GM21390 (cell line): ENCODE data around the gene RAP1GAP2.
"Not testable (repeated sequence)": the region's sequence is repeated elsewhere in the genome, so short reads cannot be mapped to it uniquely, and the experiment has no call there.

ENCODE experiments used
- ATAC-seq: cut with Tn5 transposase; IDR thresholded peaks from one replicate; pipeline ENCODE4 v1.9.1; 2021; ENCODE audit not compliant: unreplicated experiment

RAP1GAP2 gene

DNA sequence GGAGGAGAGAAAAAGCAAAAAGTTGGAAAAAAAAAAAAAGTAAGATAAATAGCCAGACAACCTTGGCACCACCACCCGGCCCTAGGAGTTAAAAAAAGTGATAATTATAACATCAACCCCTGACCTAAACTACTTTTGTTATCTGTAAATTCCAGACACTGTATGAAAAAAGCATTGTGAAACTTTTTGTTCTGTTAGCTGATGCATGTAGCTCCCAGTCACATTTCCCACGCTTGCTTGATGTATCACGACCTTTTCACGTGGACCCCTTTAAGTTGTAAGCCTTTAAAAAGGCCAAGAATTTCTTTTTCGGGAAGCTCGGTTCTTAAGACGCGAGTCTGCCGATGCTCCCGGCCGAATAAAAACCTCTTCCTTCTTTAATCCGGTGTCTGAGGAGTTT lies 10.9 kb upstream of the RAP1GAP2 start:
- ATAC-seq, result not testable (repeated sequence)

DNA sequence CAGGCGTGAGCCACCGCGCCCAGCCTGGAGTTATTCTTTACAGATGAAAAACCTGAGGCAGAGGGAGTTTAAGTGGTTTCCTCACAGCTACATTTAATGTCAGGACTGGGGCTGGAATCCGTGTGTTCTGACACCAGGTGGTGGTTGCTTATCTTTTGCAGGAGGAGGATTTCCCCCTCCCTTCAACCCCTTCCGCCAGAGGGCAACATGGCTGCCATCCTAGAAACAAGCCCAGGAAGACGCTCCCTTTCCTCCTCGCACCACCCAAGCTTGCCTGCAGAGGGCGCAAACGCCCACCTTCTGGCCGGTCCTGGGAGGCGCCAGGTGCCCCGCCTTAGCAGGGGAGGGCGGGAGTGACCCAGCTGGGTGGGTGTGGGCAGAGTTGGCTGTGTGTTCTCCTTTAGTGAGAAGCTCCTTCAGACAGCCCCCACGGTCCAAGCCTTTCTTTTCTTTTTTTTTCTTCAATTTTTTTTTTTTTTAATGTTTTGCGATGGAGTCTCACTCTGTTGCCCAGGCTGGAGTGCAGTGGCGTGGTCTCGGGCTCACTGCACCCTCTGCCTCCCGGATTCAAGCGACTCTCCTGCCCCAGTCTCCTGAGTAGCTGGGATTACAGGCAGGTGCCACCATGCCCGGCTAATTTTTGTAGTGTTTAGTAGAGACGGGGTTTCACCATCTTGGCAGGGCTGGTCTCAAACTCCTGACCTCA lies 9.9 kb upstream of the RAP1GAP2 start:
- ATAC-seq, result peak; percentile 71

DNA sequence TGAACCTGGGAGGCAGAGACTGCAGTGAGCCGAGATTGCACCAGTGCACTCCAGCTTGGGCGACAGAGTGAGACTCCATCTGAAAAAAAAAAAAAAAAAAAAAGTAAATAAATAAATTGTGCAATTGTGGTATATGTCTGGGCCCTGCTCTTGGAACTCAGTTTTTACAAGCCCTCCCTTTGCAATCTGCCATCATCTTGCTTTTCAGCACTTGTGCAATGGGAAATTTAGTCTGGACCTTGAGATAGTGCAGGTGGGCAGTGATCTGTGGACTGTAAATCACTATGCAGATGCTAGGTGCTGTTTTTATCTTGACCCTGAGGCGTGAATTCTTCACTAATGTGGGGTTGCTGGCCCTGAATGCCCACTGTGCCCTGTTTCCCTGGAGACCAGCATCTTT lies 6.5 kb upstream of the RAP1GAP2 start:
- ATAC-seq, result no peak

DNA sequence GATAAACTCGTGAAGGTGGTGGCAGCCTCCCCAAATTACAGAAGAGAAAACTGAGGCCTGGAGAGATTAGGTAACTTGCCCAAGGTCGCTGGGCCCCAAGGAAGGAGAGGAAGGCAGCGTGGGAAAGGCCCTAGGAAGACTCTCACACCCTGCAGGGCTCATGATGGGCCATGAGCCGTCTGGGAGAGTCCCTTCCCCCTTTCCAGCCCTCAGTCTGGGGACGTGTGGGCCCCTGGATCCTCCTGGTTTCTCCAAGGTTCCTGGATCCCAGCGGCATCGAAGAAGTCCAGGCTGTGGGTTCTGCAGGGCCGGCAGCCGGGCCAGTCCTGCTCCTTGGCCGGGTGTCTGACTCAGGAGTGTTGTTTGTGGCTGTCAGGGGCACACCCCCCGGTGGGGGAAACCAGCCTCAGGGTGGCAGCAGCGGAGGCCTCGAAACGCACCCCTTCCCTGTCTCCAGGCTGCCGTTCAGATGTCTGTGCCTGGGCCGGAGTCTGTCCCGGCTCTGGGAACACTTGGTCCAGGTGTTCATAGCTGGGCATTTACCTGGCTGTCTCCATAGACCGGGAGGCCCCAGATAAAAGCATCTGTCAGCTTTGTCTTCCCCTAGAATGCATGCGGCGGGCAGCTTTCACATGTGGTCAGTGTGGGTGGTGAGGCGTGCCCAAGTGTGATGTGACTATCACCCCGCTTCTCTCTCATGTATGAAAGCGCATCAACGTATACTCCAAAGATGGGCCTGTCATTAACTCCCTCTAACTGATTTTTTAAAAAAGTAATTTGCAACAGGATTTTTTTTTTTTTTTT lies 3.7 kb upstream of the RAP1GAP2 start:
- no peak for ATAC-seq

DNA sequence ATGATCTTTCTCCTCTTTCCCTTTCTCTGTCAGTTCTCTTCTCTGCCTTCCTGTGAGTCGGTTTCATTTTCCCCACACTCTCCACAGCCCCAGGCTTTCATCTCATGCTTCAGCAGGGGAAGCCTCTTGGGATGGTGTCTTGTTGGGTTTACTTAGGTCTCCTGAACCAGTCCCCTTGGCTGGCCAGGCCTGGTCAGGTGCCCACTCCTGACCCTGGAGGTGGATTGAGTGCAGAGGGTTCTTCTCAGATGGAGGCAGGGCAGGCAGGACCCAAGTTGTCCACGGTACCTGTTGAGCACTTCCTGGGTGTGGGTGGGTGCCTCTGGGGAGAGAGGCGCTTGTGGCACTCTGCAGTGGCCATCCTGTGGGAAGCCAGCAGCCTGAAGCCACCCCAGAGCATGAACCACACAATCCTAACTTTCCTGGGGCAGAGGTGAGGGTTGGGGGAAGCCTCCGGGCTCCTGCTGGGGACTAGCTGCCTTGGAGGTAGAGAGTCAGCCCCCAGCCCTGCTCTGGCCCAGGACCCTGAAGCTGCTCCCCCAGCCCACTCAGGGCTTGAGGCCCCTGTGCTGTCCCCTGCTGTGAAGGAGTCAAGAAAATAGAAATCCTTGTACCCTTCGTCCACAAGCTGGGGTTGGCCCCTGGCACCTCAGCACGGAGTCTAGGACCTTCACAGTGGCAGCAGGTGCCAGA lies 2.0 kb upstream of the RAP1GAP2 start:
- no peak for ATAC-seq

DNA sequence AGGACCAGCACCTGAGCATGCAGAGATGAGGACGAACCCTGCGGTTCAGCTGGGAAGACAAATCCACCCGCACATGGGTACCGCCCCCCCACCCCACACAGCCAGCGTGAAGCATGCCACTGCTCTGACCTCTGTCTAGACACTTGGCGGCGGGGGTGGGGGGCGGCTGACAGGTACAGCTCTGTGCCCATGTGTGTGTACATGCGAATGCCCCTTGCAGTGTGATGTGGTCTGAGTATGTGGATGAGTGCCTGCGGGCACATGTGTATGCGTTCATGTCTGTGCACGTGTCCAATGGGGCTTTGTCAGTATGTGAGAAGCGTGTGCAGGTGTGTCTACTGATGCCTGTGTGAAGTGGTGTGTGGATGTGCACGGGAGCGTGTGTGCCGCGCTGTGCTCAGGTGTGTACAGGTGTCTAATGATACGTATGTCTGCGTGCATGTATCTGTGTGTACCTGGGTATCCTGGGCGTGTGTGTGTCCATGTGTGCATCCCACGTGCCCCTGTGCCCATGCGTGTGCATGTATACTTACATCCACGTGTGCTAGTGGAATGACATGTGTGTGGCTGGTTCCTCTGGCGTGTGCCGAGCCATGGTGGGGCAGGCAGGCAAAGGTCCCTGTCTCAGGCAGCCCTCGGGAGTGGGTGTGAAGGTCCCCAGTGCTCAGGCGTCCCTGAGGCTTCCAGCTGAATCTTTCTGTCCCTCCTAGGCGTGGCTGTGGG lies 636 bp upstream of the RAP1GAP2 start:
- no peak for ATAC-seq

DNA sequence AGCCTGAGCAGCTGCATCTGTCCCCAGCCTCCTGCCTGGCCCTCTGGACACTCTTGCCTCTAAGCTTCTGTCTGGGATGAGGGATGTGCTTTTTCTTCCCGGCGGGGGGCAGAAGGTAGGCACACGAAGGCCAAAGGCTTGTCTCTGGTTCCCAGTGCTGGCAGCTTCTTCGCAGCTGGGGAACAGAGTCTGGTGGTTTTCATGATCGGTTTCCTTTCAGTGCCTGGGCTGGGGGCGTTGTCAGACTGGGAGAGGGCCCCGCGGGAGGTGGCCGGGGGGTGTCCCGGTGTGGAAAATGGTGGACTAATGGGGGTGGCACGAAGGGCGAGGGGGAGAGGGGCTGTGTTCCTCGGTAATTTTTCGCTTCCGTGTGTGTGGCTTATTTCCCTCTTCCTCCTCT lies 988 bp downstream of the RAP1GAP2 start:
- no peak for ATAC-seq

DNA sequence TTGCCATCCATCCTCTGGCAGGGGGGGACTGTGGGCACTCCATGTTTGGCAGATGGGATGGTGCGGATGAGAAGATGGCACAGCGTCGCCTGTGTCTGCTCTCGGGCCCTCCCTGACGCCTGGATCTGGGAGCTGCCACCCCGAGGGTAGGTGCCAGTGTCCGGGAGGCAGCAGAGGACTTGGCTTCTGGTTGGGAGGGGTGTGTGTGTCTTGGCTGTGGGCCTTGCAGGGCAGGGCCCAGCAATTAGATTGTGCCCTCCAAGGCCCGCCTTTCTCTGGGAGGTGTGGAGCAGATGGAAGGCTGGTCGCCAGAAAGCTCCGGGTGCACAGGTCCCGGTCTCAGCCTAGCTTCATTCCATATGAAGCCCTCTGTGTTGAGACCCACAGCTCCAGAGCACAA lies 1.4 kb downstream of the RAP1GAP2 start:
- ATAC-seq, result no peak

DNA sequence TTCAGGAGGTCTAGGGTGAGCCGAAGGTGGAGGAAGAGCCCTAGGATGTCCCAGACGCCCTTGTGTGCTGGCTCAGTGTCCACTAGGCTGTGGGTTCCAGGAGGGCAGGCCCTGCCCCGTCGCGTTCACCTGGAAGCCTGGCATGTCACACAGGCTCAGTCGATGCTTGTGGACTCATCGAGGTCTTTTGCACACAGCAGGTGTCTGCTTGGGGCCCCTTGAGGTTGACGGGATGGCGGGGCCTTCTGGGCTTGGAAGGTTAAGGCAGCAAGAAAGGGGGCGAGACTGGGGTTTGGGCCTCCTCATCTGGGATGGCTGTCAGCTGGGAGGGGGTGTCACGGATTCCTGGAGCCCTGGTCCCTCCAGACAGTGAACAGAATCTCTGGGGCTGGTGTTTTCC lies 1.9 kb downstream of the RAP1GAP2 start:
- no peak for ATAC-seq

DNA sequence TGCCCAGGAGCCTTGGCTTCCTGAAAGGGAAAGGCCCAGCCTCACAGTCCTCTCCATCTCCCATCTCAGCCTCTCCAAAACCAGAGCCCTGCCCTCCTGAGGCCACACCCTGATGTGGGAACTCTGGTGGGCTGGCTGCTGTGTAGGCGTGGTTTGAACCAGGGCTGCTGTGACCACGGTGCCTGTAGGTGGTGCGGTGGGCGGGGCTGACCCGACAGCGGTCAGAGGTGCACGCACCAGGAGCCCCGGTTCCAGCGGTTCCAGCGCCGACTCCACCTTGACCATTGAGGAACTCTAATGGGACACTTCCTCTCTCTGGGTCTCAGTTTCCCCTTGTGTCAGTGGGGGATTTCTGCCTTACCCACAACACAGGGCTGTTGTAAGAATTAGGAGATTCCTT lies 2.4 kb downstream of the RAP1GAP2 start:
- no peak for ATAC-seq

DNA sequence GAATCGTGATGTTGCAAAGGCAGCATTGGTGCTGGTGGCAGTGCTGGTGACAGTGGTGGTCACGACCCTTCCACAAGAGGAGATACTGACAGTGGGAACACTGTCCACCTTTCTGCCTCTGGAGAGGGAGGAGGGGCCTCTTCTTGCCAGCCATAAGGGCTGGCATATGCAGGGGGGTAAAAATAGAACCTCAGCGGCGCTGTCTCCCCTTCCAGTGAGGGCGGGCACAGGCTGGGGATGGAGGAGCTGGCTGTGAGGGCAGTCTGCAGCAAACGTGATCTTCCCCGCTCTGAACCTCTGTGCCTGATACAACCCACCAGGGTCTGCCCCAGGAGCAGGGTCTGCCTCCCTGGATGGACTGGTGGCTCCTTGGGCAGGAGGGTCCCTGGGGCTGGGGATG lies 3.4 kb downstream of the RAP1GAP2 start:
- ATAC-seq, result no peak

DNA sequence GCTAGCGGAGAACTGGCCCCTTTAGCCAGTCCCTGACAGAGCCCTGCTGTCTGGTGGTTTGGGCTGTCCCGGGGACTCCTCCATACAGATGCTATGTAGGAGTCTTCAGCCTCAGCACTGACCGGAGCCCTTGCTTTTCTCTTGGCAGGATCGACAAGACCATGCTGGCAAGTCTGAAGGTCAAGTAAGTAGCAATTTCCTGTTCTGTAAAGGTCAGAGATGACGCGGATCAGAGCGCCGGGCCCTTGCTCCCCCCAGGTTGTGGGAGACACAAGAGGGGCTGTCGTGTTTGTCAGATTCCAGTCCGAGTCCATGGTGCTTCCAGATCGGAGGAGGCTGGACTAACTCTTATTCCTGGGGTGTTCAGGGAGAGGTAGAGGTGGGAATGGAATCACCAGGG lies 4.1 kb downstream of the RAP1GAP2 start:
- no peak for ATAC-seq

DNA sequence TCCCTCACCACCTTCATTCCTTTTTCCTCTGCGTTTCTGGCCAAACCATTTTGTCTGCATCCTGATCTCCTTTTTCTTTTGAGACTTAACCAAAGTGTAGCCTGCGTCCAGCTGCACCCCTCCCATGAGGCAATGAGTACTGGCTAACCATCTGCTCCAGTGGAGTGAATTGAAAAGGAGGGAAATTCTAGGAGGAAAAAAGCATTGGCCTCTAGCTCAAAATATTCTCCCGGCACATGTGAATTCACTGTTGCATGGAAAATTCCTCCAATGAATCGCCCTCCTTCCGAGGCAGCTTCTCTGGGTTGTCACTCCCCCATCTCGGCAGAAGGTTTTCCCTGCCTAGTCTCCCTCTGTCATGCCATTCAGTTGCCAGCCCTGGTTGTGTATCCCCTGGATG lies 5.6 kb downstream of the RAP1GAP2 start:
- ATAC-seq, result no peak

DNA sequence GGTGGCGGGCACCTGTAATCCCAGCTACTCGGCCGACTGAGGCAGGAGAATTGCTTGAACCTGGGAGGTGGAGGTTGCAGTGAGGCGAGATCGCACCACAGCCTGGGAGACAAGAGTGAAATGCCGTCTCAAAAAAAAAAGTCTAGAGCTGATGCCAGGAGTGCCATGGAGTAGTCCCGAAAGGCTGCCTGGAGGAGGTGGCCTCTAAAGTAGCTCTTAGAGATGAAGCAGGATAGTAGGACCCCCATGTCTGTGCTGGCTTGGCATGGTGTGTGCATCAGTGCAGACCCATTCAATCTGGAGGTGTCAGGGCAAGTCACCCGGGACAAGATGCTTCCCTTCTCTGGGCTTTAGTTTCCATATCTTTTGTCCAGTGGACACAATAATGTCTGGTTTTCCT lies 6.3 kb downstream of the RAP1GAP2 start:
- no peak for ATAC-seq

DNA sequence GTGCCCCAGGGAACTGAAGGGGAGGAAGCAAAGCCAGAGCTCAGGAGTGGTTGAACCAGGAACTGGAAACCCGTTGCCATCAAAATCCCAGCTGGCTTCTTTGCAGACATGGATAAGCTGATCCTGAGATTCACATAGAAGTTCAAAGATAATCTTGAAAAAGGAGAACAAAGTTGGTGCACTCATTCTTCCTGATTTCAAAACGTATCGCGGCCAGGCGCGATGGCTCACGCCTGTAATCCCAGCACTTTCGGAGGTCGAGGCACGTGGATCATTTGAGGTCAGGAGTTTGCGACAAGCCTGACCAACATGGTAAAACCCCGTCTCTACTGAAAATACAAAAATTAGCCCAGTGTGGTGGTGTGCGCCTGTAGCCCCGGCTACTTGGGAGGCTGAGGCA lies 7.1 kb downstream of the RAP1GAP2 start:
- no peak for ATAC-seq

DNA sequence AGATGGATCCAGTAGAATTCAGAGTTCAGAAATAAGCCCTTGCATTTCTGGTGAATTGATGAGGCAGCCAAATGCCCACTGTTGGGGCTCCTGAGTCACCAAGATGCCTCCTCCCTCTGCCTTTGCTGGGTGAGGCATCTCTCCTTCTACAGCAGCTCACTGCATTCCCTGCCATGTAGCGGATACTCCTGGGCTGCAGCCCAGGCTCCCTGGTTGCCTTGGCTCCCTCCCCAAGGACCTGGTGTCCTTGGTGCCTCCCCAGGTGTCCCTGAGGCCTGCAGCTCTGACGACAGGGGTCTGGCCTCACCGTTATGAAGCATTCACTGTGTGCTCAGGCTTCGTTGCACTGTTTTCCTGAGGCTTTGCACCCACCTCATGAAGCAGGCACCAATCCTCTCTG lies 7.7 kb downstream of the RAP1GAP2 start:
- no peak for ATAC-seq

DNA sequence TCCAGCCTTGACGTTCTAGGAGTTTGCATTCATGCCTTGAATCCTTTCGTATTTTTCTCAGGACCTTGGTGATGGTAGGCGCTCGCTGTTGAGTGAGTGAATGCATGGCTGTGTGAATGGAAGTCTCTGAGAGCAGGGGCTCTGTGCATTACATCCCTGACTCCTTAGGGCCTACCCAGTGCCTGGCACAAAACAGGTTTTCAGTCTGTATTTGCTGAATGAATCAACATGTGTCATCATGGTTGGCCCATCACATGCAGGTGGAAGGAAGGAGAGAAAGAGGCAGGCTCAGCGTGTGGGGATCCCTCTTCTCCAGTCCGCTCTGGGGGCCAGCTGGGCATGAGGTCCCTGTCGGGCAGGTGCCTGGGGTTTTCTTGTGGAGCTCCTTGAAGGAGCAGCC lies 8.7 kb downstream of the RAP1GAP2 start:
- ATAC-seq, result no peak

DNA sequence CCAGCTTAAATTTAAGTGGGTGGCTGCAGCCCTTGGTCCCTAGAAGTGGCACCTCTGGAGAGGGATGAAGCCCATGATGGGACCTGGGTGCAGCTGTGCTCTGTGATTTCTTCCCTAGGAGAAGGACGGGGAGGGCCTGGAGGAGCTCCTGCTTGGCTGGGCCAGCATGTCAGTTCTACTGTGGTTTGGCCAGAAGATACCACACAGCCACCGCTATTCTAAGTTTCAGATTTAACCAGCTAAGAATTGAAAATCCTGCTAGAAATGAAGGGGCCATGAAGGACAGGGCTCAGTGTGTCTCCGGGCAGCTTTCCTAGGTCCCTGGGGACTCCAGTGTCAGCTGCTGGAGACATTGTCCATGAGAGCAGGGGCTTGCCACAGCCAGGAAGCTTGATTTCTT lies 9.7 kb downstream of the RAP1GAP2 start:
- ATAC-seq, result no peak

DNA sequence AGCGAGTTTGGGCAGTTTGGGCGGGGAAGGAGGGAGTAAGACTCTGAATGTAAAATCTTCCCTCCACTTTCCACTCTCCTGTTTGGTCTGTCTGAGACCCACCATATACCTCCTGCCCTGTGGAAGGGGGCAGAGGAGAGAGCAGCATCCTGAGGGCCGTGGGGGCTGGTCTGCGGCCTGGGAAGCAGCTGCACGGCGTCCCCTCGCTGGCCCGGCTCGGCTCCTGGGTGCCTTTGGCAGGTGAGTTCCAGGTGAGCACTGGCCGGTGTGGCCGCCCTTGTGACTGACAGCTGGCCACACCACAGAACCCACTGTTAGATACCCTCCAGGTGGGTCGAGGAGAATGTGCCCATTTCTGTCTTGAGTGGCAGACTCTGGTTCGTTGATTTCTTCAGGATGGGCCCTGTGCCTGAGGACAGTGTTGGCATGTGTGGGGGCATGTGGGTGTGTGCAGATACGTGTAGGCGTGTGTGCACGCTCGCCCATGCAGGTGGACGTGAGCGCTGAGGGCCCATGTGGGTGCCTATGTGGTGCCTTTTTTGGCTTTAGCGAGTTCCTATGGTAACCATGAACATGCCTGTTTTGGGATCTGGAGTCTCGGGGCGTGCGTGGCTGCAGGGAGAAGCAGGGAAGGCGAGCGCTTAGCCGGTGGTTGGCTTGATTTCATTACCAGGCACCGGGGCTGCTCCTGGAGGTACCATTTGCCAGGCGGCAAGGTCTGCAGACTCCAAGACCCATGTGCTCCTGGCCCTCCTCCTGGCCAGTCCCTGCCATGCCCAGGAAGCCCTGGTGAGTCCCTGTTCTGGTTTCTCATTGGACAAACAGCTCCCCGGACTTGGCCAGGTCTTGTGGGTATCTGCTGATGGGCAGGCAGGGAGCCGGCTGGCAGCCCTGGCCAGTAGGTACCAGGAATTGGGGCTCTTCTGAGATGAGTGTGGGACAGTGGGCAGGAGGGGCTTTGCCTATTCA lies 12.4 kb downstream of the RAP1GAP2 start:
- no peak for ATAC-seq

DNA sequence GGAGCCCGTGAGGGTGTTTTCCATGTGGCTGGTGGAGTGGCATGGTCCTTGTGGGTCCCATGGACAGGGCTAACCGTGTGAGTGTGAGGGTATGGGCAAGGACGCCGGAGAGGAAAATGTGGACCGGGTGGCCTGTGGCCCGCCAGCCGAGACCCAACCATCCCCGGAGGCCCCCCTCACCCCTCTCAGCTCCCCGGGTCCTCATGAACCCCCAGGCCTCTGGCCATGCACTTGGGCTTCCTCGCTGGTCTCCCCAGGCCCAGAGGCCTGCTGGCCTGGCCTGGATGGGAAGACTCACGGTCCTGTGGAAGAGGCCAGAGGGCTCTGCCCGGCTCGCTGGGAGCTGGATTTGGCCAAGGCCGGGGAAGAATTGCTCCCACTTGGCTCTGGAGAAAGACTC lies 13.1 kb downstream of the RAP1GAP2 start:
- no peak for ATAC-seq
